Measurements from ENCODE around the gene CCDC12. TPM values are rescaled to one million over a fixed set of nuclear protein-coding genes. Genes with fewer than 3 reads are reported as not detected.

The CCDC12 gene
- total RNA-seq, 4 donors from 2014 or later, result 36.9 to 59.4 (median 50.2) TPM

DNA sequence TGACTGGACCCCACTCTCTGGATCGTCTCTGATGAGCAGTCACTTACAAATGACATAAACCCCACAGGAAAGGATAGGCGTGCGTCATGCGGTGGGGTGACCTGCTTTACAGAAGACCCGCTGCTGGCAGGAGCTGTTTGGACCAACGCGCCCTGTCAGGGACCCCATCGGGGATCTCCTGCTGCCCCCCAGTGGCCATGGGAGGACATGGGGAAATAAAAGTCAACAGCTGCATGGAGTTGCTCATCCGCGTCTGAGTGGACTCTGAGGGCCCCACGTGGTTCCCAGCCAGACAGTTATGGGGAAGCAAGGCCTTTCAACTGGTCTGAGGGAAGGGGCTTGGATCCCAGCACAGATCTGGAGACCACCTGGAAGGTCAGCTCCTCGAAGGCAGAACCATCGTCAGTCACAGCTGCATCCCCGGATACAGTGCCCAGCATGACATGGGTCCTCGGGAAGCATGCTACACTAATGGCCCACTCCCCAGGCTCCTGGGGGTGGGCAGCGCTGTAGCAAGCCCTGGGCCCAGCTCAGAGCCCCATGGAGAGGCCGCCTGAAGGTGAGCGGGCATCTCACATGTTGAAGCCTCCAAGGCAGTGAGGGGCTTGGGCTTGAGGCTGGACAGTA is 66.9 kb downstream of the CCDC12 start:
- TF ChIP-seq EP300 (IDR thresholded peaks at IDR 0.05), result no peak
- TF ChIP-seq, protein P1, sequence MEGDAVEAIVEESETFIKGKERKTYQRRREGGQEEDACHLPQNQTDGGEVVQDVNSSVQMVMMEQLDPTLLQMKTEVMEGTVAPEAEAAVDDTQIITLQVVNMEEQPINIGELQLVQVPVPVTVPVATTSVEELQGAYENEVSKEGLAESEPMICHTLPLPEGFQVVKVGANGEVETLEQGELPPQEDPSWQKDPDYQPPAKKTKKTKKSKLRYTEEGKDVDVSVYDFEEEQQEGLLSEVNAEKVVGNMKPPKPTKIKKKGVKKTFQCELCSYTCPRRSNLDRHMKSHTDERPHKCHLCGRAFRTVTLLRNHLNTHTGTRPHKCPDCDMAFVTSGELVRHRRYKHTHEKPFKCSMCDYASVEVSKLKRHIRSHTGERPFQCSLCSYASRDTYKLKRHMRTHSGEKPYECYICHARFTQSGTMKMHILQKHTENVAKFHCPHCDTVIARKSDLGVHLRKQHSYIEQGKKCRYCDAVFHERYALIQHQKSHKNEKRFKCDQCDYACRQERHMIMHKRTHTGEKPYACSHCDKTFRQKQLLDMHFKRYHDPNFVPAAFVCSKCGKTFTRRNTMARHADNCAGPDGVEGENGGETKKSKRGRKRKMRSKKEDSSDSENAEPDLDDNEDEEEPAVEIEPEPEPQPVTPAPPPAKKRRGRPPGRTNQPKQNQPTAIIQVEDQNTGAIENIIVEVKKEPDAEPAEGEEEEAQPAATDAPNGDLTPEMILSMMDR (IDR thresholded peaks at IDR 0.05), result peak; percentile 83 to 95 (median 88)
- no peak overlapping the region for H3K4me3 ChIP-seq
- 18% methylated on average over 16 of the region's 18 CpGs for WGBS, 2 donors
- no peaks in the 10 kb centered on the region for H3K36me3 ChIP-seq
- H3K9me3 ChIP-seq, result no peaks in the 10 kb centered on the region
- peaks cover 2 to 25% (median 20%) of the 10 kb centered on the region in 4 donors for H3K4me1 ChIP-seq
- H3K27ac ChIP-seq, result no peak overlapping the region
- H3K27me3 ChIP-seq, result no peaks in the 10 kb centered on the region
- DNase-seq (ENCODE audit: low spot score in 2 of 2), result peak; percentile 64 to 83

DNA sequence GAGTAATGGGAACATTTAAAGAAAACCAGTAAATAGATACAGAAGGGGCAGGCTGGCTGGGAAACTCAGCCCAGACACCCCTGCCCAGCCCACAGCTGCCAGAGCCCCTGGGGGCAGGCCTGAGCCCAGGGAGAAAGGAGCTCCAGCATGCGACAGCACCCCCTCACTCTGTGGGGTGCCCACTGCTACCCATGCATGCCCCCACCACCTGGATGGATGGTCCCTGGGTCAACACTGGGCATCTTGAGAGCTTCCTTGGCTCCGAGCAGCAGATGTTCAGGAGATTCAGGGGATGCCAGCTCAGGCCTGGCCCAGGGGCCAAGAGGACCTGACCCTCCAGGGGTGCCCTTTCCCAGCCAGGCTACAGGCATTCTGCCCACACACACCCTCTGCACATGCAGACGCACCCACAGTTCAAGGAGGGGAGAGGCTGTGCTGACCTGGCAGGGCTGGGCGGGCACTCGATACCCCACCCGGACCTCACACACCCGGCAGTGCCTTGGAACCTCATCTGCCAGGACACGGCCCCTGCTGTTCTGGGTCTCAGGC is 67.5 kb downstream of the CCDC12 start:
- peaks cover 2 to 25% (median 20%) of the 10 kb centered on the region in 4 donors for H3K4me1 ChIP-seq
- H3K9me3 ChIP-seq, result no peaks in the 10 kb centered on the region
- no peak for DNase-seq (ENCODE audit: low spot score in 2 of 2)
- peak overlapping the region in 1 of 4 donors; percentile 38 for H3K27ac ChIP-seq
- no peak overlapping the region for H3K4me3 ChIP-seq
- 33 to 38% methylated on average over 4 to 8 of the region's 8 CpGs for WGBS, 2 donors
- H3K27me3 ChIP-seq, result no peaks in the 10 kb centered on the region
- TF ChIP-seq, protein P1 (IDR thresholded peaks at IDR 0.05), result no peak
- TF ChIP-seq POLR2A (IDR thresholded peaks at IDR 0.05), result no peak
- no peaks in the 10 kb centered on the region for H3K36me3 ChIP-seq

DNA sequence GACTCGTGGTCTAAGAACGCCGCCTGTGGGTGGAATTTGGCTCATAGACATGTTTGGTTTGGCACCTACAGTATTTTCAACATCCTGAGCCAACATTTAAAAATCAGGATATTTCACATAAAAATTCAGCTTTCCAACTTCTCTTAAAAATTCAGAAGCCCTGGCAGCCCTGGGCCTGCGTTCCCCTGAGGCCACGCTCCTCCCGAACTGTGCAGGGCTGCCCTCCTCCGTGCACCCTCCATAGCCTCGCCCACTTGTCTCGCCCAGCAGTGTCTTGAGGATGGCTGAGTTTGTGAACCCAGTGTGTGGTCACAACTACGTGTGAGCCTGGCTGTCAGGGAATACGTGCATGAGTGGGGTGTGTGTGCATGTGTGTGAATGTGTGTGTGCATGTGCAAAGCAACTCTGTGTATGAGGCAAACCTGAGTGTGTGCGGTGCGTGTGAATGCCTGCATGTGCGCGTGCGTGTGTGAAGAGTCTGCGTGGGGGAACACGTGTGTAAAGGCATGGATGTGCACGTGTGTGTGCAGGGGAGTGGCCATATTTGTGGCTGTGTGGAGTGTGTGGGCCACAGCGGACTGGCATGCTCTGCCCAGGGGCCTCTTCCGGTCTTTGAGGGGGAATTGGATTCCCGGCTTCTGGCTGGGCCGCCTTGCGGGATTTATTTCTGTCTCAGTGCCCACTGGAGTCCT is 68.1 kb downstream of the CCDC12 start:
- peak overlapping the region in 1 of 4 donors; percentile 38 for H3K27ac ChIP-seq
- no peaks in the 10 kb centered on the region for H3K27me3 ChIP-seq
- TF ChIP-seq EP300 (IDR thresholded peaks at IDR 0.05) (no peak), POLR2A (IDR thresholded peaks at IDR 0.05) (no peak)
- TF ChIP-seq, protein P1 (IDR thresholded peaks at IDR 0.05), result peak in 2 of 5 experiments; percentile 26 to 60
- H3K36me3 ChIP-seq, result no peaks in the 10 kb centered on the region
- H3K9me3 ChIP-seq, result no peaks in the 10 kb centered on the region
- peak; percentile 41 to 63 for DNase-seq (ENCODE audit: low spot score in 2 of 2)
- H3K4me1 ChIP-seq, result peaks cover 2 to 25% (median 20%) of the 10 kb centered on the region in 4 donors
- 34 to 47% methylated on average over 24 of the region's 24 CpGs for WGBS, 2 donors
- H3K4me3 ChIP-seq, result no peak overlapping the region

DNA sequence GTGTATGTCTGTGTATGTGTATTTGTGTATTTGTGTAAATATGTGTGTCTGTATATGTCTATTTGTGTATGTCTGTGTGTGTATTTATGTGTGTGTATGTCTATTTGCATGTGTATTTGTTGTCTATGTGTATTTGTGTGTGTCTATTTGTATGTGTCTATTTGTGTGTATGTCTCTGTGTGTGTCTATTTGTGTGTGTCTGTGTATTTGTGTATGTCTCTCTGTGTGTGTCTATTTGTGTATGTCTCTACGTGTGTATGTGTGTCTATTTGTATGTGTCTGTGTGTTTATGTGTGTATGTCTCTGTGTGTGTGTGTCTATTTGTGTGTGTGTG is 68.6 kb downstream of the CCDC12 start:
- WGBS, 2 donors, result 4 to 32% methylated on average over 1 of the region's 1 CpG
- no peak for TF ChIP-seq POLR2A (IDR thresholded peaks at IDR 0.05)
- TF ChIP-seq, protein P1 (IDR thresholded peaks at IDR 0.05), result peak in 1 of 5 experiments; percentile 47
- TF ChIP-seq EP300 (IDR thresholded peaks at IDR 0.05), result no peak

DNA sequence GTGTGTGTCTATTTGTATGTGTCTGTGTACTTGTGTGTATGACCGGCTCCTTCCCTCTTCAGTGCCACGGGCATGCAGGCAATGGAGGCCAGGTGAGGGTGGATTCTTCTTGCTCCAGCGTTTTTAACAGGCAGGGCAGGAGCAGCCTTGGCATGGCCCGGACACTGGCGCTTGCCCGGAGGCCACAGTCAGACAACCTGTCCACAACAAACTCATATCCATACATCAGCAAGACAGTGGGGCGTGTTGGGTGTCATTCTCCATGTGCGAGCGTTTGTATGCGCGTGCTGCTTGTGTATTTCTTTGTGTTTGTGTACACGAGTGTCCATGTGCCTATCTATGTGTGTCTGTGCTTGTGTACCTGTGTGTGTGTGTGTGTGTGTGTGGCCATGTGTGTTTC is 69.3 kb downstream of the CCDC12 start:
- H3K4me3 ChIP-seq, result no peak overlapping the region
- no peaks in the 10 kb centered on the region for H3K9me3 ChIP-seq
- 82 to 83% methylated on average over 12 of the region's 12 CpGs for WGBS, 2 donors
- TF ChIP-seq, protein P1 (IDR thresholded peaks at IDR 0.05), result no peak
- TF ChIP-seq POLR2A (IDR thresholded peaks at IDR 0.05) (no peak), EP300 (IDR thresholded peaks at IDR 0.05) (no peak)
- peaks cover 2 to 25% (median 20%) of the 10 kb centered on the region in 4 donors for H3K4me1 ChIP-seq
- H3K27me3 ChIP-seq, result no peaks in the 10 kb centered on the region
- no peak for DNase-seq (ENCODE audit: low spot score in 2 of 2)
- H3K27ac ChIP-seq, result no peak overlapping the region
- H3K36me3 ChIP-seq, result no peaks in the 10 kb centered on the region

More for the DNA sequence above, 68.6 kb downstream of the CCDC12 start:
- no peak for DNase-seq (ENCODE audit: low spot score in 2 of 2)
- H3K4me3 ChIP-seq, result no peak overlapping the region
- H3K4me1 ChIP-seq, result peaks cover 2 to 25% (median 20%) of the 10 kb centered on the region in 4 donors
- H3K9me3 ChIP-seq, result no peaks in the 10 kb centered on the region
- no peaks in the 10 kb centered on the region for H3K27me3 ChIP-seq
- H3K27ac ChIP-seq, result peak overlapping the region in 1 of 4 donors; percentile 38
- H3K36me3 ChIP-seq, result no peaks in the 10 kb centered on the region
